Neuronal stem cell (in vitro differentiated cells): ENCODE results near the gene ANKH.
A peak's percentile ranks its signal among the peaks of the same experiment; 100 is the strongest.

Experiments used
- DNase-seq: peaks from one replicate; pipeline ENCODE4 v3.0.0-alpha.2; 2013; ENCODE audit warnings: low spot score
- H2AFZ ChIP-seq: one replicate; pipeline ENCODE4 v1.6.1; 2013; ENCODE audit warnings: mild to moderate bottlenecking, low read length, inconsistent platforms
- H2AK5ac ChIP-seq: 2 replicates; pipeline ENCODE4 v1.6.1; 2013; ENCODE audit warnings: low read depth, mild to moderate bottlenecking, inconsistent platforms, low read length, moderate library complexity, mixed read lengths
- H2BK120ac ChIP-seq: 2 replicates; pipeline ENCODE4 v1.6.1; 2013; ENCODE audit warnings: low read depth, mild to moderate bottlenecking, inconsistent platforms, low read length, moderate library complexity, mixed read lengths
- H2BK12ac ChIP-seq: one replicate; pipeline ENCODE4 v1.6.1; 2013; ENCODE audit warnings: low read length, inconsistent platforms
- H2BK15ac ChIP-seq: 2 replicates; pipeline ENCODE4 v1.6.1; 2013; ENCODE audit warnings: mild to moderate bottlenecking, low read length, inconsistent platforms, mixed read lengths
- H2BK5ac ChIP-seq: one replicate; pipeline ENCODE4 v1.6.1; 2013; ENCODE audit warnings: inconsistent platforms, mild to moderate bottlenecking, low read length, moderate library complexity
- H3K14ac ChIP-seq: one replicate; pipeline ENCODE4 v1.6.1; 2013; ENCODE audit warnings: low read length, inconsistent platforms
- H3K18ac ChIP-seq: 2 replicates; pipeline ENCODE4 v1.6.1; 2013; ENCODE audit warnings: low read length, inconsistent platforms
- H3K23ac ChIP-seq: 2 replicates; pipeline ENCODE4 v1.6.1; 2013; ENCODE audit warnings: low read depth, mild to moderate bottlenecking, mixed read lengths, low read length, inconsistent platforms; ENCODE audit not compliant: poor library complexity
- H3K27ac ChIP-seq: replicated peaks from 3 replicates; pipeline ENCODE4 v1.5.1; 2013; ENCODE audit warnings: low read length, inconsistent platforms
- H3K27me3 ChIP-seq, 3 experiments: 2 replicates each; pipeline ENCODE4 v1.6.1; 2013; ENCODE audit warnings: low read length in 3 of 3, mild to moderate bottlenecking in 2 of 3, inconsistent platforms in 1 of 3, low read depth in 1 of 3, mixed read lengths in 1 of 3, moderate library complexity in 1 of 3; ENCODE audit not compliant: control insufficient read depth in 3 of 3, insufficient read depth in 3 of 3
- H3K36me3 ChIP-seq, 2 donors: replicated peaks in 1 of 2; 2 replicates each; pipeline ENCODE4 v1.6.1; 2013; ENCODE audit warnings: low read length in 2 of 2; ENCODE audit not compliant: control insufficient read depth in 2 of 2, insufficient read depth in 2 of 2
- H3K4ac ChIP-seq: 2 replicates; pipeline ENCODE4 v1.6.1; 2013; ENCODE audit warnings: inconsistent platforms, mild to moderate bottlenecking, low read length, moderate library complexity
- H3K4me1 ChIP-seq, 2 donors: 1 replicate in 1 of 2; 2 replicates in 1 of 2; pipeline ENCODE4 v1.6.1; 2013; ENCODE audit warnings: low read length in 2 of 2, low read depth in 1 of 2; ENCODE audit not compliant: control insufficient read depth in 2 of 2, insufficient read depth in 1 of 2
- H3K4me2 ChIP-seq: one replicate; pipeline ENCODE4 v1.6.1; 2013; ENCODE audit warnings: mild to moderate bottlenecking, low read length, inconsistent platforms; ENCODE audit not compliant: insufficient read depth, poor library complexity, severe bottlenecking
- H3K4me3 ChIP-seq, 2 donors: 2 replicates each; pipeline ENCODE4 v1.5.1; 2013; ENCODE audit warnings: low read length in 2 of 2, mild to moderate bottlenecking in 2 of 2, inconsistent platforms in 1 of 2, moderate library complexity in 1 of 2
- H3K79me1 ChIP-seq: one replicate; pipeline ENCODE4 v1.6.1; 2013; ENCODE audit warnings: low read depth, mild to moderate bottlenecking, inconsistent platforms, low read length, moderate library complexity
- H3K9ac ChIP-seq: one replicate; pipeline ENCODE4 v1.6.1; 2013; ENCODE audit warnings: mild to moderate bottlenecking, low read depth, low read length, inconsistent platforms; ENCODE audit not compliant: poor library complexity
- H3K9me3 ChIP-seq, 2 donors: replicated peaks in 1 of 2; 2 replicates each; pipeline versions ENCODE3 to v1.6.1; 2013; ENCODE audit warnings: low read length in 2 of 2, mild to moderate bottlenecking in 2 of 2, inconsistent platforms in 1 of 2, low read depth in 1 of 2, mixed read lengths in 1 of 2, moderate library complexity in 1 of 2; ENCODE audit not compliant: control insufficient read depth in 2 of 2, insufficient read depth in 1 of 2
- H4K8ac ChIP-seq: one replicate; pipeline ENCODE4 v1.6.1; 2013; ENCODE audit warnings: low read depth, mild to moderate bottlenecking, inconsistent platforms, low read length, moderate library complexity
- H4K91ac ChIP-seq: one replicate; pipeline ENCODE4 v1.6.1; 2013; ENCODE audit warnings: low read length, low read depth, mild to moderate bottlenecking, inconsistent platforms; ENCODE audit not compliant: poor library complexity
- WGBS, 2 donors: extraction: QIAGEN DNeasy Blood & Tissue Kit; methylation state at CpG; one replicate each; pipeline ENCODE4 v1.1.7; 2013; ENCODE audit warnings: missing lambda C conversion rate in 2 of 2, mixed read lengths in 1 of 2; ENCODE audit not compliant: insufficient read length in 2 of 2, insufficient replicate concordance in 1 of 2; ENCODE audit errors: extremely low coverage in 2 of 2; 5-methylcytosine and 5-hydroxymethylcytosine counted together

ANKH gene

GRCh38 chr5:14753292-14753691 lies 118.3 kb downstream of the ANKH start:
- H3K4me3 ChIP-seq, result no peak overlapping the region
- H3K36me3 ChIP-seq, result peaks cover 0 to 11% of the 10 kb centered on the region in 2 donors
- H2BK120ac ChIP-seq, result no peak overlapping the region
- H3K27me3 ChIP-seq, result no peaks in the 10 kb centered on the region
- no peaks in the 10 kb centered on the region for H3K79me1 ChIP-seq
- no CpG with 5 or more reads among the region's 6 CpGs for WGBS, 2 donors
- peaks cover 2 to 9% of the 10 kb centered on the region in 2 donors for H3K4me1 ChIP-seq
- H3K4me2 ChIP-seq, result no peak overlapping the region
- no peak overlapping the region for H4K91ac ChIP-seq
- no peak overlapping the region for H4K8ac ChIP-seq
- H2AK5ac ChIP-seq, result no peak overlapping the region
- H3K23ac ChIP-seq, result no peak overlapping the region
- H3K18ac ChIP-seq, result no peak overlapping the region
- H3K27ac ChIP-seq, result no peak overlapping the region
- no peak overlapping the region for H2AFZ ChIP-seq
- no peak overlapping the region for H3K4ac ChIP-seq
- H2BK5ac ChIP-seq, result no peak overlapping the region
- no peak overlapping the region for H2BK12ac ChIP-seq
- no peak for DNase-seq
- H3K9me3 ChIP-seq, result no peaks in the 10 kb centered on the region
- no peak overlapping the region for H2BK15ac ChIP-seq
- no peak overlapping the region for H3K9ac ChIP-seq
- no peak overlapping the region for H3K14ac ChIP-seq

GRCh38 chr5:14752497-14753071 lies 119.0 kb downstream of the ANKH start:
- H3K79me1 ChIP-seq, result no peaks in the 10 kb centered on the region
- H3K36me3 ChIP-seq, result peaks cover 0 to 11% of the 10 kb centered on the region in 2 donors

GRCh38 chr5:14750712-14751111 lies 120.9 kb downstream of the ANKH start:
- no peak overlapping the region for H3K14ac ChIP-seq
- no peak overlapping the region for H3K9ac ChIP-seq
- no peak overlapping the region for H4K8ac ChIP-seq
- peaks cover 0 to 6% of the 10 kb centered on the region in 2 donors for H3K4me1 ChIP-seq
- H3K79me1 ChIP-seq, result no peaks in the 10 kb centered on the region
- no peaks in the 10 kb centered on the region for H3K27me3 ChIP-seq
- no peak overlapping the region for H4K91ac ChIP-seq
- no peak overlapping the region for H3K23ac ChIP-seq
- H3K4me2 ChIP-seq, result no peak overlapping the region
- no peak overlapping the region for H2AK5ac ChIP-seq
- whole genome bisulfite sequencing, 2 donors, result no CpG with 5 or more reads among the region's 5 CpGs
- no peak overlapping the region for H2BK12ac ChIP-seq
- H3K27ac ChIP-seq, result no peak overlapping the region
- H2AFZ ChIP-seq, result no peak overlapping the region
- no peak overlapping the region for H2BK5ac ChIP-seq
- no peak overlapping the region for H3K4ac ChIP-seq
- DNase-seq, result no peak
- no peak overlapping the region for H2BK15ac ChIP-seq
- peaks cover 0 to 11% of the 10 kb centered on the region in 2 donors for H3K36me3 ChIP-seq
- H3K9me3 ChIP-seq, result no peaks in the 10 kb centered on the region
- no peak overlapping the region for H3K18ac ChIP-seq
- no peak overlapping the region for H2BK120ac ChIP-seq
- H3K4me3 ChIP-seq, result no peak overlapping the region

More at GRCh38 chr5:14752497-14753071, 119.0 kb downstream of the ANKH start:
- WGBS, 2 donors, result no CpG with 5 or more reads among the region's 6 CpGs
- Histone ChIP-seq H3K4me3 (no peak overlapping the region), H3K9ac (no peak overlapping the region), H2AK5ac (no peak overlapping the region), H4K8ac (no peak overlapping the region), H3K4ac (no peak overlapping the region), H3K27me3 (no peaks in the 10 kb centered on the region), H2BK5ac (no peak overlapping the region), H2BK15ac (no peak overlapping the region), H3K4me1 (peaks cover 2 to 9% of the 10 kb centered on the region in 2 donors), H3K9me3 (no peaks in the 10 kb centered on the region), H2BK12ac (no peak overlapping the region), H2BK120ac (no peak overlapping the region), H2AFZ (no peak overlapping the region), H3K14ac (no peak overlapping the region), H3K18ac (peak overlapping the region; percentile 79), H3K27ac (no peak overlapping the region), H4K91ac (no peak overlapping the region), H3K23ac (no peak overlapping the region), H3K4me2 (no peak overlapping the region)
- no peak for DNase-seq

GRCh38 chr5:14749579-14750101 lies 121.9 kb downstream of the ANKH start:
- no peak overlapping the region for H3K27ac ChIP-seq
- no peak overlapping the region for H3K23ac ChIP-seq
- whole genome bisulfite sequencing, 2 donors, result no CpG with 5 or more reads among the region's 4 CpGs

More at GRCh38 chr5:14749579-14750101, 121.9 kb downstream of the ANKH start:
- Histone ChIP-seq H3K79me1 (no peaks in the 10 kb centered on the region), H2AK5ac (no peak overlapping the region), H3K18ac (no peak overlapping the region), H3K27me3 (no peaks in the 10 kb centered on the region), H2BK120ac (no peak overlapping the region), H3K9ac (no peak overlapping the region), H3K4me2 (no peak overlapping the region), H2BK15ac (no peak overlapping the region), H2BK5ac (no peak overlapping the region), H3K4me1 (peaks cover 0 to 6% of the 10 kb centered on the region in 2 donors), H3K14ac (no peak overlapping the region), H2BK12ac (no peak overlapping the region), H3K9me3 (no peaks in the 10 kb centered on the region), H3K36me3 (peaks cover 0 to 11% of the 10 kb centered on the region in 2 donors), H4K8ac (no peak overlapping the region), H3K4ac (no peak overlapping the region), H2AFZ (no peak overlapping the region), H4K91ac (no peak overlapping the region), H3K4me3 (no peak overlapping the region)
- no peak for DNase-seq
